ENCODE measurements around the gene CASKIN1. TPM values are rescaled to one million over a fixed set of nuclear protein-coding genes. Genes with fewer than 3 reads are reported as not detected.

The CASKIN1 gene
- total RNA-seq, 1 experiment from 2014 or later = 2.6 TPM

- CTCF ChIA-PET = no interaction called here
- no peaks in the 10 kb centered on the region for H3K9me3 Mint-ChIP-seq (ENCODE audit: low read depth, unreplicated experiment)
- H3K27me3 Mint-ChIP-seq (ENCODE audit: unreplicated experiment) = no peaks in the 10 kb centered on the region
- intact Hi-C loops (cut with micrococcal nuclease; ENCODE audit: unreplicated experiment) = no loop called here
- BruUV-seq (replicated peaks) = no TSS peak
- no peak overlapping the region for H3K27ac Mint-ChIP-seq (ENCODE audit: unreplicated experiment)
- TF ChIP-seq CTCF (IDR thresholded peaks at IDR 0.05; ENCODE audit: unreplicated experiment) = no peak
- peaks cover 68% of the 10 kb centered on the region for H3K36me3 Mint-ChIP-seq (ENCODE audit: insufficient read depth, unreplicated experiment)
- no peaks in the 10 kb centered on the region for H3K4me1 Mint-ChIP-seq (ENCODE audit: low read depth, unreplicated experiment)
- H3K4me3 Mint-ChIP-seq (ENCODE audit: low read depth, unreplicated experiment) = no peak overlapping the region
- DNase-seq = no peak
These were observed 20.4 kb downstream of the CASKIN1 start for GRCh38 chr16:2176047-2176446.

DNA sequence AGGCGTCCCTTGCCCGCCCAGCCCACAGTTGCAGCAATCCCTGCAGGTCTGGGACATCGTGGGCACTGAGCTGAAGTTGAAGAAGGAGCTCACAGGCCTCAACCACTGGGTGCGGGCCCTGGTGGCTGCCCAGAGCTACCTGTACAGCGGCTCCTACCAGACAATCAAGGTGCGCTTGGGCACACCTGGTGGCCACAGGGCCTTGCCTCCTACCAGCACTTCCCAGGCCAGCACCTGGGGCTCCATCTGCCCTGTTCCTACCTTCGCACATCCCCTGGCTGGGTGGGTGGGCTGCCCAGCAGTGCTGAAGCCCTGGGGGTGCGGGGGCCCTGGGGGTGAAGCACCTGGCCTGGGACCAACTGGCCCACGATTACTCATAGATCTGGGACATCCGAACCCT lies 21.0 kb downstream of the CASKIN1 start:
- intact Hi-C loops (cut with micrococcal nuclease; ENCODE audit: unreplicated experiment) = no loop called here
- CTCF ChIA-PET = no interaction called here
- no TSS peak for BruUV-seq (replicated peaks)
- Mint-ChIP-seq H3K4me1 (ENCODE audit: low read depth, unreplicated experiment) (no peaks in the 10 kb centered on the region), H3K27ac (ENCODE audit: unreplicated experiment) (no peak overlapping the region), H3K9me3 (ENCODE audit: low read depth, unreplicated experiment) (no peaks in the 10 kb centered on the region), H3K4me3 (ENCODE audit: low read depth, unreplicated experiment) (no peak overlapping the region), H3K36me3 (ENCODE audit: insufficient read depth, unreplicated experiment) (peaks cover 72% of the 10 kb centered on the region), H3K27me3 (ENCODE audit: unreplicated experiment) (no peaks in the 10 kb centered on the region)
- TF ChIP-seq CTCF (IDR thresholded peaks at IDR 0.05; ENCODE audit: unreplicated experiment) = no peak
- DNase-seq = no peak

DNA sequence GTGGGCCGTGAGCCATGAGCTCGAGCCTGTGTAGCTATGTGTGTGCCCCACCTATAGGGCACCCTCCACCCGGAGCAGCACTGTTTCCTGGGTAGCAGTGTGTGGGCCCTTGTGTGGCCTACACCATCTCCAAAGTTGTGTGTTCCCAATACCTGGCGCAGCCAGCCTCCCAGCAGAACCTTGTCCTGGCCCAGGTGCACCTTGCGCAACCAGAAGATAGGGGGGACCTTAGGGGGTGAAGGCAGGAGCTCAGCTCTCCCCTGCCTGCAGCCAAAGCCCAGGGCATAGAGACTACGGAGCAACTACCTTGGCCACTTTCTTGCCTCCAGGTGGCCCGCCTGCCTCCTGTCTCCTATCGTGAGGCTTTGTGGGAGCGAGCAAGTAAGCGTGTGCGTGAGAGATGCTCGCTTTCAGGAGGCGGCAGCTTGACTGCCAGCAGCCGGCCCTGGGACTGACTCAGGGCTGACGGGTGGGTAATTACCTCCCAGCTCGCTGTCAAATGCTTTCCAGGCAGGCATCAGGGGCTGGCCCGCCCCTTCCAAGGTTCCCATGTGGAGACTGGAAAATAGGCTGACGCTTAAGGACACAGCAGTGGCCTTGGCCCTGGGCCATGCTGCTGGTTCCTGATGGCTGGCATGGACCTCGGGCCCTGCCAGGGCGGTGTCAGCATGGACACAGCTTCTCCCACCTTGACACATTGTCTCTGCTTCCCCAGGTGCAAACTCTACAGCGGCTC lies 21.8 kb downstream of the CASKIN1 start:
- TF ChIP-seq CTCF (IDR thresholded peaks at IDR 0.05; ENCODE audit: unreplicated experiment) = no peak

DNA sequence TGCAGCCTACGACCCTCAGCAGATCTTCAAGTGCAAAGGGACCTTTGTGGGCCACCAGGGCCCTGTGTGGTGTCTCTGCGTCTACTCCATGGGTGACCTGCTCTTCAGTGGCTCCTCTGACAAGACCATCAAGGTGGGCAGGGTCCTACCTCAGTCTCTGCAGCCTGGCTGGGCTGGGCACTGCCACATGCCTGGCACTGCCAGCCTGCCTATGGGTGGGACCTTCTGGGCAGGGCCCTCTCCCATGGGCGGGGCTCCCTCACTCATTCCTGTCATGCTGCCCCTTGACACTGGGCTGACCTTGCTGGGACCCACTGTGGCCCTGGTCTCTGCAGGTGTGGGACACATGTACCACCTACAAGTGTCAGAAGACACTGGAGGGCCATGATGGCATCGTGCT lies 22.5 kb downstream of the CASKIN1 start:
- no peak for DNase-seq
- CTCF ChIA-PET = interaction anchor here (0.6 kb wide), 1 partner anchor 333 kb away, joined by 5 read pairs; no protein-coding TSS in a partner anchor
- Mint-ChIP-seq H3K9me3 (ENCODE audit: low read depth, unreplicated experiment) (no peaks in the 10 kb centered on the region), H3K4me1 (ENCODE audit: low read depth, unreplicated experiment) (no peaks in the 10 kb centered on the region), H3K27ac (ENCODE audit: unreplicated experiment) (no peak overlapping the region), H3K36me3 (ENCODE audit: insufficient read depth, unreplicated experiment) (peaks cover 77% of the 10 kb centered on the region), H3K4me3 (ENCODE audit: low read depth, unreplicated experiment) (no peak overlapping the region), H3K27me3 (ENCODE audit: unreplicated experiment) (no peaks in the 10 kb centered on the region)
- no TSS peak for BruUV-seq (replicated peaks)
- intact Hi-C loops (cut with micrococcal nuclease; ENCODE audit: unreplicated experiment) = no loop called here
- TF ChIP-seq CTCF (IDR thresholded peaks at IDR 0.05; ENCODE audit: unreplicated experiment) = no peak

More for the DNA sequence above, 21.8 kb downstream of the CASKIN1 start:
- Mint-ChIP-seq H3K9me3 (ENCODE audit: low read depth, unreplicated experiment) (no peaks in the 10 kb centered on the region), H3K27me3 (ENCODE audit: unreplicated experiment) (no peaks in the 10 kb centered on the region), H3K4me3 (ENCODE audit: low read depth, unreplicated experiment) (no peak overlapping the region), H3K27ac (ENCODE audit: unreplicated experiment) (no peak overlapping the region), H3K36me3 (ENCODE audit: insufficient read depth, unreplicated experiment) (peaks cover 77% of the 10 kb centered on the region), H3K4me1 (ENCODE audit: low read depth, unreplicated experiment) (no peaks in the 10 kb centered on the region)
- intact Hi-C loops (cut with micrococcal nuclease; ENCODE audit: unreplicated experiment) = no loop called here
- CTCF ChIA-PET = interaction anchor here (0.6 kb wide), 1 partner anchor 333 kb away, joined by 5 read pairs; no protein-coding TSS in a partner anchor
- DNase-seq = no peak
- no TSS peak for BruUV-seq (replicated peaks)
